GM23338 (cell line): ENCODE results near the gene UTP3. TPM values are rescaled to one million over a fixed set of nuclear protein-coding genes. Genes with fewer than 3 reads are reported as not detected.

Experiments used
- ATAC-seq: fragments of 200-7000 bp; cut with Tn5 transposase; 3 replicates; pipeline ENCODE4 v1.9.1; 2020
- DNase-seq: peaks from one replicate; pipeline ENCODE4 v3.0.0-alpha.2; 2015; ENCODE audit warnings: low spot score
- H2AFZ ChIP-seq: fragments of 200-600 bp; sonication (generic); 2 replicates; pipeline ENCODE4 v1.8.0; 2016; ENCODE audit warnings: antibody characterized with exemption, mild to moderate bottlenecking, moderate library complexity
- H3F3A ChIP-seq: fragments of 200-600 bp; sonication (generic); replicated peaks from 2 replicates; pipeline ENCODE4 v1.8.0; 2017; ENCODE audit warnings: antibody characterized with exemption, mixed run types, low read depth
- H3K27ac ChIP-seq: fragments of 200-600 bp; sonication (generic); 2 replicates; pipeline ENCODE4 v1.6.1; 2016; ENCODE audit warnings: low read depth
- H3K27me3 ChIP-seq: fragments of 200-600 bp; sonication (generic); 2 replicates; pipeline ENCODE4 v1.8.0; 2016; ENCODE audit warnings: mild to moderate bottlenecking, mixed run types, moderate library complexity; ENCODE audit not compliant: insufficient read depth
- H3K36me3 ChIP-seq: fragments of 200-600 bp; sonication (generic); 2 replicates; pipeline ENCODE4 v1.8.0; 2016; ENCODE audit warnings: mild to moderate bottlenecking; ENCODE audit not compliant: insufficient read depth
- H3K4me1 ChIP-seq: fragments of 200-600 bp; sonication (generic); 2 replicates; pipeline ENCODE4 v1.8.0; 2016; ENCODE audit warnings: mild to moderate bottlenecking, moderate library complexity; ENCODE audit not compliant: insufficient read depth
- H3K4me2 ChIP-seq: fragments of 200-600 bp; sonication (generic); 2 replicates; pipeline ENCODE4 v1.7.1; 2017; ENCODE audit warnings: mixed run types
- H3K4me3 ChIP-seq: fragments of 200-600 bp; sonication (generic); 2 replicates; pipeline ENCODE4 v1.6.1; 2016; ENCODE audit warnings: mixed run types
- H3K79me2 ChIP-seq: fragments of 200-600 bp; sonication (generic); replicated peaks from 2 replicates; pipeline ENCODE4 v1.8.0; 2017; ENCODE audit warnings: mild to moderate bottlenecking; ENCODE audit not compliant: insufficient read depth
- H3K9me2 ChIP-seq: fragments of 200-600 bp; sonication (generic); 2 replicates; pipeline ENCODE4 v1.8.0; 2017; ENCODE audit not compliant: insufficient read depth
- H4K20me1 ChIP-seq: fragments of 200-600 bp; sonication (generic); replicated peaks from 2 replicates; pipeline ENCODE4 v1.8.0; 2017; ENCODE audit warnings: mild to moderate bottlenecking; ENCODE audit not compliant: insufficient read depth
- H3K27ac Mint-ChIP-seq: 2 replicates; pipeline ENCODE4 v1.8.0; 2020; ENCODE audit warnings: inconsistent platforms, mild to moderate bottlenecking, moderate library complexity, mixed read lengths
- H3K27me3 Mint-ChIP-seq: 3 replicates; pipeline ENCODE4 v1.8.0; 2022; ENCODE audit warnings: low read depth, mild to moderate bottlenecking, moderate library complexity, mixed read lengths, inconsistent platforms; ENCODE audit not compliant: insufficient read depth, poor library complexity
- H3K36me3 Mint-ChIP-seq: 3 replicates; pipeline ENCODE4 v1.8.0; 2021; ENCODE audit warnings: low read depth, mild to moderate bottlenecking, inconsistent platforms, moderate library complexity, mixed read lengths
- H3K4me1 Mint-ChIP-seq: 3 replicates; pipeline ENCODE4 v1.8.0; 2020; ENCODE audit warnings: mild to moderate bottlenecking, inconsistent platforms, mixed read lengths
- H3K4me3 Mint-ChIP-seq: 3 replicates; pipeline ENCODE4 v1.8.0; 2021; ENCODE audit warnings: moderate library complexity, mild to moderate bottlenecking, inconsistent platforms, mixed read lengths
- H3K9me3 Mint-ChIP-seq: 3 replicates; pipeline ENCODE4 v1.8.0; 2020; ENCODE audit warnings: moderate library complexity, mild to moderate bottlenecking, inconsistent platforms, mixed read lengths
- EZH2 ChIP-seq: fragments of 200-600 bp; sonication (generic); IDR thresholded peaks from one replicate; pipeline ENCODE4 v1.8.0; 2017; ENCODE audit warnings: antibody characterized with exemption, mild to moderate bottlenecking, low read depth; ENCODE audit not compliant: unreplicated experiment
- POLR2AphosphoS5 ChIP-seq: IDR thresholded peaks from 2 replicates; pipeline ENCODE4 v1.6.1; 2016; ENCODE audit warnings: antibody characterized with exemption, low read depth
- STAT1 ChIP-seq: IDR thresholded peaks from one replicate; pipeline ENCODE4 v1.6.1; 2016; ENCODE audit warnings: antibody characterized with exemption; ENCODE audit not compliant: unreplicated experiment
- ZNF114 ChIP-seq: fragments of 250-450 bp; sonication (Bioruptor Pico); IDR thresholded peaks from 2 replicates; pipeline ENCODE4 v1.5.0; 2020; ENCODE audit warnings: mild to moderate bottlenecking, moderate library complexity
- ZNF462 ChIP-seq: fragments of 250-450 bp; sonication (Bioruptor Pico); IDR thresholded peaks from 2 replicates; pipeline ENCODE4 v1.5.0; 2020; ENCODE audit warnings: mild to moderate bottlenecking, moderate library complexity
- polyA plus RNA-seq: library from polyadenylated mRNA; unstranded; fragments of >200 nt; fragmentation: Nextera tagmentation; extraction: Ambion mirVana; gene quantifications from 2 replicates; pipeline ENCODE4 v1.2.1, GENCODE V29; 2016
- total RNA-seq: library from RNA; depleted of rRNA; stranded (reverse); fragments of >200 nt; shearing (Covaris generic); gene quantifications from 2 replicates; pipeline ENCODE4 v1.2.3, GENCODE V29; 2014
- TF ChIP-seq, protein P1 (sequence below): IDR thresholded peaks from 2 replicates; pipeline ENCODE4 v1.6.1; 2016; ENCODE audit warnings: antibody characterized with exemption
- TF ChIP-seq, protein P2 (sequence below), 2 experiments: fragments of 200-600 bp in 1 of 2; sonication (generic) in 1 of 2; conservative IDR thresholded peaks; 2 replicates each; pipeline versions ENCODE4 v1.5.1 to v1.6.1; 2016 to 2017; ENCODE audit warnings: antibody characterized with exemption in 2 of 2, low read depth in 2 of 2, mild to moderate bottlenecking in 2 of 2, moderate library complexity in 1 of 2

UTP3 gene
- total and polyA plus RNA-seq, 2 experiments from 2014 or later: 36.9 to 44.3 TPM

- Histone ChIP-seq H4K20me1 (no peaks in the 10 kb centered on the region), H3F3A (no peaks in the 10 kb centered on the region), H3K4me1 (peaks cover 22% of the 10 kb centered on the region), H3K9me2 (no peaks in the 10 kb centered on the region), H3K4me2 (no peak overlapping the region), H3K27me3 (no peaks in the 10 kb centered on the region), H3K27ac (no peak overlapping the region), H3K36me3 (no peaks in the 10 kb centered on the region; the same call in 1 of the 2 replicates), H2AFZ (no peak overlapping the region), H3K79me2 (peaks cover 31% of the 10 kb centered on the region), H3K4me3 (no peak overlapping the region)
- DNase-seq (no peak), ATAC-seq (no peak)
- H3K9me3 Mint-ChIP-seq: no peaks in the 10 kb centered on the region; the same call in 2 of the 3 replicates
- no peak for TF ChIP-seq ZNF462 (CRISPR knock-in tag)
- no peak for TF ChIP-seq POLR2AphosphoS5
- TF ChIP-seq ZNF114: no peak
- no peak for TF ChIP-seq EZH2
- TF ChIP-seq, protein P1, sequence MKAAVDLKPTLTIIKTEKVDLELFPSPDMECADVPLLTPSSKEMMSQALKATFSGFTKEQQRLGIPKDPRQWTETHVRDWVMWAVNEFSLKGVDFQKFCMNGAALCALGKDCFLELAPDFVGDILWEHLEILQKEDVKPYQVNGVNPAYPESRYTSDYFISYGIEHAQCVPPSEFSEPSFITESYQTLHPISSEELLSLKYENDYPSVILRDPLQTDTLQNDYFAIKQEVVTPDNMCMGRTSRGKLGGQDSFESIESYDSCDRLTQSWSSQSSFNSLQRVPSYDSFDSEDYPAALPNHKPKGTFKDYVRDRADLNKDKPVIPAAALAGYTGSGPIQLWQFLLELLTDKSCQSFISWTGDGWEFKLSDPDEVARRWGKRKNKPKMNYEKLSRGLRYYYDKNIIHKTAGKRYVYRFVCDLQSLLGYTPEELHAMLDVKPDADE: no peak
- TF ChIP-seq STAT1: no peak
- TF ChIP-seq, protein P2, sequence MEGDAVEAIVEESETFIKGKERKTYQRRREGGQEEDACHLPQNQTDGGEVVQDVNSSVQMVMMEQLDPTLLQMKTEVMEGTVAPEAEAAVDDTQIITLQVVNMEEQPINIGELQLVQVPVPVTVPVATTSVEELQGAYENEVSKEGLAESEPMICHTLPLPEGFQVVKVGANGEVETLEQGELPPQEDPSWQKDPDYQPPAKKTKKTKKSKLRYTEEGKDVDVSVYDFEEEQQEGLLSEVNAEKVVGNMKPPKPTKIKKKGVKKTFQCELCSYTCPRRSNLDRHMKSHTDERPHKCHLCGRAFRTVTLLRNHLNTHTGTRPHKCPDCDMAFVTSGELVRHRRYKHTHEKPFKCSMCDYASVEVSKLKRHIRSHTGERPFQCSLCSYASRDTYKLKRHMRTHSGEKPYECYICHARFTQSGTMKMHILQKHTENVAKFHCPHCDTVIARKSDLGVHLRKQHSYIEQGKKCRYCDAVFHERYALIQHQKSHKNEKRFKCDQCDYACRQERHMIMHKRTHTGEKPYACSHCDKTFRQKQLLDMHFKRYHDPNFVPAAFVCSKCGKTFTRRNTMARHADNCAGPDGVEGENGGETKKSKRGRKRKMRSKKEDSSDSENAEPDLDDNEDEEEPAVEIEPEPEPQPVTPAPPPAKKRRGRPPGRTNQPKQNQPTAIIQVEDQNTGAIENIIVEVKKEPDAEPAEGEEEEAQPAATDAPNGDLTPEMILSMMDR (conservative IDR thresholded peaks at IDR 0.05; ENCODE audit: low read depth in 2 of 2): no peak
- peaks cover 4% of the 10 kb centered on the region for H3K27me3 Mint-ChIP-seq
- no peak overlapping the region; the same call in 1 of the 2 replicates for H3K27ac Mint-ChIP-seq
- H3K36me3 Mint-ChIP-seq: no peaks in the 10 kb centered on the region
- peaks cover 20% of the 10 kb centered on the region for H3K4me1 Mint-ChIP-seq
- no peak overlapping the region for H3K4me3 Mint-ChIP-seq
Observed at GRCh38 chr4:70718811-70719604, 30.7 kb downstream of the UTP3 start.
